ENCODE measurements around the gene NCOA3. TPM values are rescaled to one million over a fixed set of nuclear protein-coding genes. Genes with fewer than 3 reads are reported as not detected.

Gene NCOA3
- total RNA-seq, 1 experiment from 2014 or later = 31.1 TPM

- BruUV-seq (replicated peaks) = no TSS peak
- H3F3A ChIP-seq (ENCODE audit: low read length, unreplicated experiment) = no peaks in the 10 kb centered on the region
- H3K4me2 ChIP-seq (ENCODE audit: low read length) = no peak overlapping the region
- no peaks in the 10 kb centered on the region for H4K20me1 ChIP-seq (ENCODE audit: low read length)
- ChIA-PET CTCF (interaction anchor here (1.0 kb wide), 1 partner anchor 9 kb away, joined by 4 read pairs; no protein-coding TSS in a partner anchor), POLR2A (ENCODE audit: unreplicated experiment) (no interaction called here)
- H3K27me3 ChIP-seq (ENCODE audit: low read length) = no peaks in the 10 kb centered on the region
- H3K9ac ChIP-seq (ENCODE audit: low read length) = no peak overlapping the region
- H3K27ac ChIP-seq (ENCODE audit: low read length) = no peak overlapping the region
- intact Hi-C loops (cut with micrococcal nuclease) = no loop called here
- H3K36me3 ChIP-seq (ENCODE audit: low read depth, low read length) = no peaks in the 10 kb centered on the region
- no peaks in the 10 kb centered on the region for H3K9me3 ChIP-seq (ENCODE audit: low read length)
- H3K9me2 ChIP-seq (replicated peaks; ENCODE audit: low read length) = no peaks in the 10 kb centered on the region
- no peak for TF ChIP-seq CTCF (conservative IDR thresholded peaks at IDR 0.05; ENCODE audit: low read depth, low read length)
- TF ChIP-seq EZH2 (IDR thresholded peaks at IDR 0.05; ENCODE audit: low read length, unreplicated experiment) = no peak
- TF ChIP-seq EZH2phosphoT487 (IDR thresholded peaks at IDR 0.05; ENCODE audit: borderline replicate concordance, low read length) = no peak
- no peak for ATAC-seq
- DNase-seq = no peak
- H3K79me2 ChIP-seq (ENCODE audit: low read length) = no peaks in the 10 kb centered on the region
- H3K4me3 ChIP-seq (ENCODE audit: low read length) = no peak overlapping the region
- H2AFZ ChIP-seq (ENCODE audit: low read length) = 0 out of 2 replicates have a peak overlapping the region, but pooled peaks have one; percentile 25
- H3K4me1 ChIP-seq (ENCODE audit: insufficient read depth, low read length) = no peaks in the 10 kb centered on the region
These were observed 17.4 kb upstream of the NCOA3 start for GRCh38 chr20:47484303-47484702.

GRCh38 chr20:47487175-47487917 lies 14.3 kb upstream of the NCOA3 start:
- TF ChIP-seq EZH2phosphoT487 (IDR thresholded peaks at IDR 0.05; ENCODE audit: borderline replicate concordance, low read length) (no peak), EZH2 (IDR thresholded peaks at IDR 0.05; ENCODE audit: low read length, unreplicated experiment) (no peak), CTCF (conservative IDR thresholded peaks at IDR 0.05; ENCODE audit: low read depth, low read length) (no peak)
- no peaks in the 10 kb centered on the region for H3F3A ChIP-seq (ENCODE audit: low read length, unreplicated experiment)
- H3K79me2 ChIP-seq (ENCODE audit: low read length) = no peaks in the 10 kb centered on the region
- DNase-seq (no peak), ATAC-seq (no peak)
- no peak overlapping the region for H3K27ac ChIP-seq (ENCODE audit: low read length)
- H3K4me2 ChIP-seq (ENCODE audit: low read length) = no peak overlapping the region
- intact Hi-C loops (cut with micrococcal nuclease) = no loop called here
- peaks cover 2% of the 10 kb centered on the region for H3K4me1 ChIP-seq (ENCODE audit: insufficient read depth, low read length)
- CTCF ChIA-PET = no interaction called here
- H4K20me1 ChIP-seq (ENCODE audit: low read length) = no peaks in the 10 kb centered on the region
- no peaks in the 10 kb centered on the region for H3K9me2 ChIP-seq (replicated peaks; ENCODE audit: low read length)
- POLR2A ChIA-PET (ENCODE audit: unreplicated experiment) = no interaction called here
- H3K4me3 ChIP-seq (ENCODE audit: low read length) = no peak overlapping the region
- no peak overlapping the region for H3K9ac ChIP-seq (ENCODE audit: low read length)
- no peaks in the 10 kb centered on the region for H3K27me3 ChIP-seq (ENCODE audit: low read length)
- H3K9me3 ChIP-seq (ENCODE audit: low read length) = no peaks in the 10 kb centered on the region
- BruUV-seq (replicated peaks) = no TSS peak
- no peak overlapping the region for H2AFZ ChIP-seq (ENCODE audit: low read length)
- no peaks in the 10 kb centered on the region for H3K36me3 ChIP-seq (ENCODE audit: low read depth, low read length)

GRCh38 chr20:47489448-47489872 lies 12.2 kb upstream of the NCOA3 start:
- ATAC-seq (no peak), DNase-seq (no peak)
- no peaks in the 10 kb centered on the region for H3K79me2 ChIP-seq (ENCODE audit: low read length)
- H3K4me2 ChIP-seq (ENCODE audit: low read length) = no peak overlapping the region
- no peak overlapping the region for H2AFZ ChIP-seq (ENCODE audit: low read length)
- H3K4me3 ChIP-seq (ENCODE audit: low read length) = no peak overlapping the region
- ChIA-PET POLR2A (ENCODE audit: unreplicated experiment) (no interaction called here), CTCF (interaction anchor here (0.6 kb wide), 1 partner anchor 76 kb away, joined by 3 read pairs; no protein-coding TSS in a partner anchor)
- no peaks in the 10 kb centered on the region for H3F3A ChIP-seq (ENCODE audit: low read length, unreplicated experiment)
- peaks cover 23% of the 10 kb centered on the region for H3K4me1 ChIP-seq (ENCODE audit: insufficient read depth, low read length)
- BruUV-seq (replicated peaks) = no TSS peak
- H3K27me3 ChIP-seq (ENCODE audit: low read length) = no peaks in the 10 kb centered on the region
- TF ChIP-seq EZH2phosphoT487 (IDR thresholded peaks at IDR 0.05; ENCODE audit: borderline replicate concordance, low read length) (no peak), CTCF (conservative IDR thresholded peaks at IDR 0.05; ENCODE audit: low read depth, low read length) (no peak), EZH2 (IDR thresholded peaks at IDR 0.05; ENCODE audit: low read length, unreplicated experiment) (no peak)
- intact Hi-C loops (cut with micrococcal nuclease) = no loop called here
- no peaks in the 10 kb centered on the region for H3K9me3 ChIP-seq (ENCODE audit: low read length)
- no peak overlapping the region for H3K9ac ChIP-seq (ENCODE audit: low read length)
- H3K36me3 ChIP-seq (ENCODE audit: low read depth, low read length) = no peaks in the 10 kb centered on the region
- H3K9me2 ChIP-seq (replicated peaks; ENCODE audit: low read length) = no peaks in the 10 kb centered on the region
- no peak overlapping the region for H3K27ac ChIP-seq (ENCODE audit: low read length)
- no peaks in the 10 kb centered on the region for H4K20me1 ChIP-seq (ENCODE audit: low read length)
